ENCODE results near the gene LRP1-AS.

The LRP1-AS gene

GRCh38 chr12:57150400-57151000, 3.1 kb upstream of the LRP1-AS start:
- WGBS: 97% methylated on average over 6 of the region's 6 CpGs
- peak overlapping the region in 1 of 2 experiments; percentile 12 for H3K4ac ChIP-seq (ENCODE audit: low read depth in 1 of 2, low read length in 2 of 2)
- no peak overlapping the region for H2BK15ac ChIP-seq (ENCODE audit: low read depth, poor library complexity, severe bottlenecking)
- no peak for DNase-seq
- no peak overlapping the region for H2AFZ ChIP-seq (ENCODE audit: low read depth, low read length)
- no peak overlapping the region for H3K4me2 ChIP-seq (ENCODE audit: low read length, poor library complexity, severe bottlenecking)
- peak overlapping the region in 1 of 2 experiments; percentile 61 for H3K18ac ChIP-seq (ENCODE audit: low read depth in 1 of 2, low read length in 2 of 2)
- H3K14ac ChIP-seq (ENCODE audit: low read length in 2 of 2): no peak overlapping the region
- H2AK5ac ChIP-seq (ENCODE audit: low read length, severe bottlenecking): peak overlapping the region; percentile 55
- peaks cover 62% of the 10 kb centered on the region for H3K4me1 ChIP-seq (ENCODE audit: control insufficient read depth, insufficient read depth, low read depth, low read length)
- H3K9ac ChIP-seq (ENCODE audit: low read length): peak overlapping the region; percentile 88
- peaks cover 61 to 78% of the 10 kb centered on the region in 2 experiments for H3K36me3 ChIP-seq (ENCODE audit: control insufficient read depth in 1 of 2, insufficient read depth in 2 of 2, low read depth in 1 of 2, low read length in 2 of 2)
- no peak overlapping the region for H2BK5ac ChIP-seq (ENCODE audit: low read depth, low read length, poor library complexity, severe bottlenecking)
- H3K4me3 ChIP-seq (ENCODE audit: insufficient read depth in 1 of 2, low read depth in 1 of 2, low read length in 2 of 2): peak overlapping the region in 1 of 2 experiments; percentile 16
- H3K27ac ChIP-seq (ENCODE audit: low read length, poor library complexity, severe bottlenecking): peak overlapping the region; percentile 9
- H3K79me1 ChIP-seq (replicated peaks; ENCODE audit: low read length, poor library complexity, severe bottlenecking): peaks cover 38% of the 10 kb centered on the region
- H4K8ac ChIP-seq (ENCODE audit: low read length): no peak overlapping the region
- H4K91ac ChIP-seq (ENCODE audit: low read length): peak overlapping the region; percentile 18
- H3K9me3 ChIP-seq (ENCODE audit: control insufficient read depth, low read length): no peaks in the 10 kb centered on the region
- H3K23ac ChIP-seq (ENCODE audit: low read length in 2 of 2): no peak overlapping the region
- no peak overlapping the region for H2BK120ac ChIP-seq (ENCODE audit: low read depth, low read length)
- no peak overlapping the region for H2BK12ac ChIP-seq (ENCODE audit: low read length in 2 of 2)
- no peaks in the 10 kb centered on the region for H3K27me3 ChIP-seq (ENCODE audit: control insufficient read depth in 1 of 2, insufficient read depth in 1 of 2, low read length in 2 of 2)

- Histone ChIP-seq H4K8ac (ENCODE audit: low read length) (peak overlapping the region; percentile 32), H3K14ac (ENCODE audit: low read length in 2 of 2) (peak overlapping the region in 1 of 2 experiments; percentile 89)
Observed at GRCh38 chr12:57149245-57149900, 2.0 kb upstream of the LRP1-AS start.

GRCh38 chr12:57148469-57149244, 1.2 kb upstream of the LRP1-AS start:
- Histone ChIP-seq H2BK15ac (ENCODE audit: low read depth, poor library complexity, severe bottlenecking) (no peak overlapping the region), H2BK12ac (ENCODE audit: low read length in 2 of 2) (peak overlapping the region; percentile 73 to 79), H4K91ac (ENCODE audit: low read length) (peak overlapping the region; percentile 84), H2BK120ac (ENCODE audit: low read depth, low read length) (peak overlapping the region; percentile 37), H3K4me1 (ENCODE audit: control insufficient read depth, insufficient read depth, low read depth, low read length) (peaks cover 65% of the 10 kb centered on the region), H3K14ac (ENCODE audit: low read length in 2 of 2) (peak overlapping the region in 1 of 2 experiments; percentile 89), H4K8ac (ENCODE audit: low read length) (peak overlapping the region; percentile 14), H2BK5ac (ENCODE audit: low read depth, low read length, poor library complexity, severe bottlenecking) (no peak overlapping the region), H3K4me3 (ENCODE audit: insufficient read depth in 1 of 2, low read depth in 1 of 2, low read length in 2 of 2) (peak overlapping the region in 1 of 2 experiments; percentile 28), H3K27ac (ENCODE audit: low read length, poor library complexity, severe bottlenecking) (peak overlapping the region; percentile 9), H3K36me3 (ENCODE audit: control insufficient read depth in 1 of 2, insufficient read depth in 2 of 2, low read depth in 1 of 2, low read length in 2 of 2) (peaks cover 56 to 78% of the 10 kb centered on the region in 2 experiments), H3K9ac (ENCODE audit: low read length) (peak overlapping the region; percentile 83), H3K27me3 (ENCODE audit: control insufficient read depth in 1 of 2, insufficient read depth in 1 of 2, low read length in 2 of 2) (no peaks in the 10 kb centered on the region), H3K23ac (ENCODE audit: low read length in 2 of 2) (no peak overlapping the region), H3K79me1 (replicated peaks; ENCODE audit: low read length, poor library complexity, severe bottlenecking) (peaks cover 34% of the 10 kb centered on the region), H3K4ac (ENCODE audit: low read depth in 1 of 2, low read length in 2 of 2) (peak overlapping the region; percentile 61 to 64), H3K18ac (ENCODE audit: low read depth in 1 of 2, low read length in 2 of 2) (peak overlapping the region; percentile 58 to 96), H2AK5ac (ENCODE audit: low read length, severe bottlenecking) (no peak overlapping the region), H2AFZ (ENCODE audit: low read depth, low read length) (no peak overlapping the region), H3K4me2 (ENCODE audit: low read length, poor library complexity, severe bottlenecking) (no peak overlapping the region), H3K9me3 (ENCODE audit: control insufficient read depth, low read length) (no peaks in the 10 kb centered on the region)
- DNase-seq: peak; percentile 87
- 64% methylated on average over 1 of the region's 4 CpGs for WGBS

More at GRCh38 chr12:57149245-57149900, 2.0 kb upstream of the LRP1-AS start:
- Histone ChIP-seq H2AFZ (ENCODE audit: low read depth, low read length) (no peak overlapping the region), H3K9me3 (ENCODE audit: control insufficient read depth, low read length) (no peaks in the 10 kb centered on the region), H3K27me3 (ENCODE audit: control insufficient read depth in 1 of 2, insufficient read depth in 1 of 2, low read length in 2 of 2) (no peaks in the 10 kb centered on the region), H2BK15ac (ENCODE audit: low read depth, poor library complexity, severe bottlenecking) (peak overlapping the region; percentile 2), H3K23ac (ENCODE audit: low read length in 2 of 2) (no peak overlapping the region), H3K4me2 (ENCODE audit: low read length, poor library complexity, severe bottlenecking) (no peak overlapping the region), H4K91ac (ENCODE audit: low read length) (peak overlapping the region; percentile 84), H3K27ac (ENCODE audit: low read length, poor library complexity, severe bottlenecking) (peak overlapping the region; percentile 9), H3K79me1 (replicated peaks; ENCODE audit: low read length, poor library complexity, severe bottlenecking) (peaks cover 38% of the 10 kb centered on the region), H2BK5ac (ENCODE audit: low read depth, low read length, poor library complexity, severe bottlenecking) (no peak overlapping the region), H3K9ac (ENCODE audit: low read length) (peak overlapping the region; percentile 83), H3K4me3 (ENCODE audit: insufficient read depth in 1 of 2, low read depth in 1 of 2, low read length in 2 of 2) (peak overlapping the region in 1 of 2 experiments; percentile 46), H3K4me1 (ENCODE audit: control insufficient read depth, insufficient read depth, low read depth, low read length) (peaks cover 65% of the 10 kb centered on the region), H2BK12ac (ENCODE audit: low read length in 2 of 2) (peak overlapping the region; percentile 0 to 79), H2AK5ac (ENCODE audit: low read length, severe bottlenecking) (no peak overlapping the region), H2BK120ac (ENCODE audit: low read depth, low read length) (peak overlapping the region; percentile 37), H3K18ac (ENCODE audit: low read depth in 1 of 2, low read length in 2 of 2) (peak overlapping the region; percentile 58 to 96), H3K36me3 (ENCODE audit: control insufficient read depth in 1 of 2, insufficient read depth in 2 of 2, low read depth in 1 of 2, low read length in 2 of 2) (peaks cover 60 to 78% of the 10 kb centered on the region in 2 experiments), H3K4ac (ENCODE audit: low read depth in 1 of 2, low read length in 2 of 2) (peak overlapping the region; percentile 61 to 64)
- DNase-seq: peak; percentile 82
- 45% methylated on average over 10 of the region's 13 CpGs for WGBS

GRCh38 chr12:57146092-57146491, 1.3 kb downstream of the LRP1-AS start:
- 100% methylated on average over 2 of the region's 2 CpGs for WGBS
- Histone ChIP-seq H2BK15ac (ENCODE audit: low read depth, poor library complexity, severe bottlenecking) (no peak overlapping the region), H3K9me3 (ENCODE audit: control insufficient read depth, low read length) (no peaks in the 10 kb centered on the region), H2BK12ac (ENCODE audit: low read length in 2 of 2) (no peak overlapping the region), H3K27me3 (ENCODE audit: control insufficient read depth in 1 of 2, insufficient read depth in 1 of 2, low read length in 2 of 2) (no peaks in the 10 kb centered on the region), H3K4me3 (ENCODE audit: insufficient read depth in 1 of 2, low read depth in 1 of 2, low read length in 2 of 2) (no peak overlapping the region), H3K23ac (ENCODE audit: low read length in 2 of 2) (no peak overlapping the region), H3K4ac (ENCODE audit: low read depth in 1 of 2, low read length in 2 of 2) (no peak overlapping the region), H3K4me1 (ENCODE audit: control insufficient read depth, insufficient read depth, low read depth, low read length) (peaks cover 41% of the 10 kb centered on the region), H4K8ac (ENCODE audit: low read length) (no peak overlapping the region), H2BK120ac (ENCODE audit: low read depth, low read length) (no peak overlapping the region), H2AFZ (ENCODE audit: low read depth, low read length) (no peak overlapping the region), H3K27ac (ENCODE audit: low read length, poor library complexity, severe bottlenecking) (no peak overlapping the region), H3K4me2 (ENCODE audit: low read length, poor library complexity, severe bottlenecking) (no peak overlapping the region), H3K18ac (ENCODE audit: low read depth in 1 of 2, low read length in 2 of 2) (no peak overlapping the region), H3K36me3 (ENCODE audit: control insufficient read depth in 1 of 2, insufficient read depth in 2 of 2, low read depth in 1 of 2, low read length in 2 of 2) (peaks cover 72 to 90% of the 10 kb centered on the region in 2 experiments), H3K9ac (ENCODE audit: low read length) (peak overlapping the region; percentile 83), H3K79me1 (replicated peaks; ENCODE audit: low read length, poor library complexity, severe bottlenecking) (peaks cover 53% of the 10 kb centered on the region), H2BK5ac (ENCODE audit: low read depth, low read length, poor library complexity, severe bottlenecking) (no peak overlapping the region), H4K91ac (ENCODE audit: low read length) (no peak overlapping the region), H2AK5ac (ENCODE audit: low read length, severe bottlenecking) (no peak overlapping the region), H3K14ac (ENCODE audit: low read length in 2 of 2) (no peak overlapping the region)
- no peak for DNase-seq

All from mesenchymal stem cell (in vitro differentiated cells and primary cell).